OCI-LY1 (cell line): ENCODE measurements around the gene TOX2.

Source experiments
- H2AFZ ChIP-seq: fragments of 200-600 bp; sonication (generic), shearing (Covaris generic); 2 replicates; pipeline ENCODE4 v1.6.0; 2014; ENCODE audit warnings: antibody characterized with exemption, mild to moderate bottlenecking, low read length
- H3F3A ChIP-seq: fragments of 200-600 bp; sonication (generic), shearing (Covaris generic); 2 replicates; pipeline ENCODE4 v1.6.0; 2014; ENCODE audit warnings: mild to moderate bottlenecking, antibody characterized with exemption, low read length, moderate library complexity; ENCODE audit not compliant: insufficient read depth
- H3K27ac ChIP-seq: fragments of 200-600 bp; sonication (generic); 2 replicates; pipeline ENCODE4 v1.5.1; 2014; ENCODE audit warnings: low read length, mixed run types, mild to moderate bottlenecking, low read depth; ENCODE audit not compliant: poor library complexity, severe bottlenecking
- H3K27me3 ChIP-seq: fragments of 200-600 bp; sonication (generic); 2 replicates; pipeline ENCODE4 v1.6.0; 2014; ENCODE audit warnings: antibody characterized with exemption, mild to moderate bottlenecking, low read length, moderate library complexity; ENCODE audit not compliant: insufficient read depth
- H3K36me3 ChIP-seq: fragments of 200-600 bp; sonication (generic); 2 replicates; pipeline ENCODE4 v1.6.1; 2014; ENCODE audit warnings: mild to moderate bottlenecking, antibody characterized with exemption, low read length, moderate library complexity, mixed read lengths; ENCODE audit not compliant: insufficient read depth
- H3K4me1 ChIP-seq: fragments of 200-600 bp; sonication (generic); 2 replicates; pipeline ENCODE4 v1.5.1; 2014; ENCODE audit warnings: mild to moderate bottlenecking, low read length, moderate library complexity; ENCODE audit not compliant: insufficient read depth, severe bottlenecking
- H3K4me2 ChIP-seq: fragments of 200-600 bp; sonication (generic), shearing (Covaris generic); 2 replicates; pipeline ENCODE4 v1.6.1; 2014; ENCODE audit warnings: low read length
- H3K4me3 ChIP-seq: fragments of 200-600 bp; sonication (generic); 2 replicates; pipeline ENCODE4 v1.5.1; 2014; ENCODE audit warnings: low read length, low read depth, mild to moderate bottlenecking, mixed read lengths; ENCODE audit not compliant: poor library complexity, severe bottlenecking
- H3K79me2 ChIP-seq: fragments of 200-600 bp; shearing (Covaris generic); 2 replicates; pipeline ENCODE4 v1.6.1; 2016; ENCODE audit warnings: mixed run types, low read length, mixed read lengths; ENCODE audit not compliant: insufficient read depth
- H3K9ac ChIP-seq: fragments of 200-600 bp; sonication (generic), shearing (Covaris generic); 2 replicates; pipeline ENCODE4 v1.6.1; 2014; ENCODE audit warnings: mild to moderate bottlenecking, low read length, mixed read lengths
- H3K9me2 ChIP-seq: fragments of 200-600 bp; sonication (generic), shearing (Covaris generic); 2 replicates; pipeline ENCODE4 v1.6.1; 2014; ENCODE audit warnings: low read depth, mild to moderate bottlenecking, low read length, mixed read lengths
- H3K9me3 ChIP-seq: fragments of 200-600 bp; shearing (Covaris generic); 2 replicates; pipeline ENCODE4 v1.6.1; 2014; ENCODE audit warnings: low read length, mixed read lengths
- H4K20me1 ChIP-seq: fragments of 200-600 bp; sonication (generic), shearing (Covaris generic); 2 replicates; pipeline ENCODE4 v1.6.0; 2016; ENCODE audit warnings: mild to moderate bottlenecking, low read length; ENCODE audit not compliant: insufficient read depth
- CTCF ChIP-seq: fragments of 200-600 bp; sonication (generic), shearing (Covaris generic); IDR thresholded peaks from 2 replicates; pipeline ENCODE4 v1.5.1; 2017; ENCODE audit warnings: mild to moderate bottlenecking, antibody characterized with exemption, low read length, moderate library complexity, mixed read lengths
- EZH2 ChIP-seq: fragments of 200-600 bp; sonication (generic), shearing (Covaris generic); IDR thresholded peaks from 2 replicates; pipeline ENCODE4 v1.8.0; 2017; ENCODE audit warnings: borderline replicate concordance, mixed run types, mild to moderate bottlenecking, antibody characterized with exemption, low read length, moderate library complexity, mixed read lengths

TOX2 gene

GRCh38 chr20:44023515-44024371 lies 109.1 kb downstream of the TOX2 start:
- H3K4me2 ChIP-seq, result no peak overlapping the region
- H3F3A ChIP-seq, result no peaks in the 10 kb centered on the region
- H3K36me3 ChIP-seq, result no peaks in the 10 kb centered on the region
- H3K9me3 ChIP-seq, result no peaks in the 10 kb centered on the region
- H2AFZ ChIP-seq, result no peak overlapping the region
- no peak overlapping the region for H3K9ac ChIP-seq
- peaks cover 9% of the 10 kb centered on the region for H3K4me1 ChIP-seq
- H3K79me2 ChIP-seq, result no peaks in the 10 kb centered on the region
- TF ChIP-seq CTCF, result no peak
- no peak for TF ChIP-seq EZH2
- no peaks in the 10 kb centered on the region for H4K20me1 ChIP-seq
- H3K27me3 ChIP-seq, result no peaks in the 10 kb centered on the region
- H3K4me3 ChIP-seq, result no peak overlapping the region
- no peaks in the 10 kb centered on the region for H3K9me2 ChIP-seq
- no peak overlapping the region for H3K27ac ChIP-seq

- Histone ChIP-seq H3K4me2 (no peak overlapping the region), H2AFZ (no peak overlapping the region), H3K4me1 (peaks cover 1% of the 10 kb centered on the region), H4K20me1 (no peaks in the 10 kb centered on the region), H3K9me3 (no peaks in the 10 kb centered on the region), H3K27ac (no peak overlapping the region), H3K36me3 (no peaks in the 10 kb centered on the region), H3K4me3 (no peak overlapping the region), H3K9ac (no peak overlapping the region), H3K27me3 (no peaks in the 10 kb centered on the region), H3K9me2 (no peaks in the 10 kb centered on the region), H3K79me2 (no peaks in the 10 kb centered on the region), H3F3A (no peaks in the 10 kb centered on the region)
- TF ChIP-seq EZH2 (no peak), CTCF (no peak)
Measured at GRCh38 chr20:44024820-44025580, 110.3 kb downstream of the TOX2 start.

- Histone ChIP-seq H3K36me3 (no peaks in the 10 kb centered on the region), H4K20me1 (no peaks in the 10 kb centered on the region), H3K9me3 (no peaks in the 10 kb centered on the region), H3K4me2 (no peak overlapping the region), H3K4me1 (no peaks in the 10 kb centered on the region), H3K79me2 (no peaks in the 10 kb centered on the region), H3K9me2 (no peaks in the 10 kb centered on the region), H3K4me3 (no peak overlapping the region), H2AFZ (no peak overlapping the region), H3K27ac (no peak overlapping the region), H3F3A (no peaks in the 10 kb centered on the region), H3K9ac (no peak overlapping the region), H3K27me3 (no peaks in the 10 kb centered on the region; the same call in 1 of the 2 replicates)
- TF ChIP-seq EZH2 (no peak), CTCF (no peak)
Measured at GRCh38 chr20:44025756-44026155, 111.1 kb downstream of the TOX2 start.
